Measurements from ENCODE around the gene HLX.

HLX gene, protein sequence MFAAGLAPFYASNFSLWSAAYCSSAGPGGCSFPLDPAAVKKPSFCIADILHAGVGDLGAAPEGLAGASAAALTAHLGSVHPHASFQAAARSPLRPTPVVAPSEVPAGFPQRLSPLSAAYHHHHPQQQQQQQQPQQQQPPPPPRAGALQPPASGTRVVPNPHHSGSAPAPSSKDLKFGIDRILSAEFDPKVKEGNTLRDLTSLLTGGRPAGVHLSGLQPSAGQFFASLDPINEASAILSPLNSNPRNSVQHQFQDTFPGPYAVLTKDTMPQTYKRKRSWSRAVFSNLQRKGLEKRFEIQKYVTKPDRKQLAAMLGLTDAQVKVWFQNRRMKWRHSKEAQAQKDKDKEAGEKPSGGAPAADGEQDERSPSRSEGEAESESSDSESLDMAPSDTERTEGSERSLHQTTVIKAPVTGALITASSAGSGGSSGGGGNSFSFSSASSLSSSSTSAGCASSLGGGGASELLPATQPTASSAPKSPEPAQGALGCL

DNA sequence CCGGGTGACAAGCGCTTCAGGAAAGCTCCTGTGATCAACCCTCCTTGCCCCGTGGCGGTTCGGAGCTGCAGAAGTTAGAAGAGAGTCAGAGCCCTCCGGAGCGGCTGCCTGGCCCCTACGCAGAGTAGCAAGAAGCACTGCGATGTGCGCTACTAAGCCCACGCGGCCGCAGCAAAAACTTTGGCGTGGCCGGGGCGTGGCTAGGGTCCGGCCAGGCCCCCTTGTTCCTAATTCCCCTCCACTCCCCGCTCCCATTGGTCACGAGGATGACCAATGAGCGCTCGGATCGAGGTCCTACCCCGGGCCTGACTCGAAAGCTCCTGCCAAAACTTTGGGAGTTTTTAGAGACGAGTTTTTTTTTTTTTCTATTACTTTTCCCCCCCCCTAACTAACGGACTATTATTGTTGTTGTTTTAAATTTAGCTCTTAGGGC is at the start of gene HLX:
Gene HLX, plus strand, starts transcription at position 368 of the 433 bp plus-strand sequence. CDS start 415 bp downstream, outside the sequence.
- peak; percentile 25 for DNase-seq

DNA sequence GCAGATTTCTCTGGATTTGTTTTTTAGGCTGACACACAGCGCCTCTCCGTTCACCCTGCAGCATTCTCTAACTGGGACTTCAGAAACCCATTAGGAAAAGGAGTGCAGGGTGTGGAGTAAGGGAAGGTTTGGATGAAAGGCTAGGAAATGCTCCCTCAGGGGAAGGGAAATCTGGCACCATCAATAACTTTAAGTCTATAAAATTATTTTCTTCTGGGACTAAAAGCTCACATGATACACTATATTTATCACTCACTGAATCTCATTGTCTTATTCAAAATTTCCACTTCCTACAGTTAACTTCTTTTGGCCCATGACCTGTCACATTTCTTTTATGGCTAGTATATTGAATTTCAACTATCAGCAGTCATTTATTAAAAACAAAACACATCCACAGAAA is 45.8 kb upstream of the HLX start:
- DNase-seq: no peak

DNA sequence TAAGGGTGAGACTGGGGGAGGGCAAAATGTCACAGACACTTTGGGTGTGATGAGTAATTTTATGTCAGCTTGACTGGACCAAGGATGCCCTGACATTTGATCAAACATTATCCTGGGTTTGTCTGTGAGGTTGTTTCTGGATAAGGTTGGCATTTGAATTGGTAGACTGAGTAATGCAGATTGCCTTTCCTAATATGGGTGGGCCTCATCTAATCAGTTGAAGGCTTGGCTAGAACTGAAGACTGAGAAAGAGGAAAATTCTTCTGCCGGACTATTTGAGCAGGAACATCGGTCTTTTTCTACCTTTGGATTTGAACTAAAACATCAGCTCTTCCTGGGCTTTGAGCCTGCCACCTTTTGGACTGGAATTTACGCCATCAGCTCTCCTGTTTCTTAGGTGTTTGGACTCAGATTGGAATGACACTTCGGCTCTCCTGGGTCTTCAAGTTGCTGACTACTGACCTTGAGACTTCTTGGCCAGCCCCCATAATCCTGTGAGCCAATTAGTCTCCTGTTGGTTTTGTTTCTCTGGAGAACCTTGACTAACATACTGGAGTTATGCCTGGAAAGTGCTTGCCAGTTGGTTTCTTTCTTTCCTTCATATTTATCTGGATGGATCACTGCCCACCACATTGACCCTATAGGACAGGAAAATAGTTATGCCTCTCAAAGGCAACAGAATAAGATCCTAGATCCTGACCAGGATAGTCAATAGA is 44.9 kb upstream of the HLX start:
- no peak for DNase-seq

DNA sequence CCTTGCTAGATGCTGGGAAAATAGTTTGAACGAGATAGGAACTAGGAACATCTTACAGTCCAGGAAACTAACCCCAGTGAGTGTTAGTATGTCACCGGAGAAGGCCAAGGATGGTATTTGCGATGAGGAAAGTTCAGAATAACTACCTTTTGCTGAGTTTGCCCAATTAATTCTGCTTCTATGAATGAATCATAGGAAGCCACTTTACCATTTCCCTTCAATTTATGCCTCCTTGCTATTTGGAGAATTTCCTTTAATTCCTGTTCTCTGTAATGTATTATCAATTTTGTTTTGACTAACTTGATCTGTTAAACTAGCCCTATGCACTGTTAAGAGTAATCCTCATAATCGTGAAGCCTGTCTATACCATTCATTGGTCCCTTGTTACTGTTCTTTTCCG is 40.7 kb upstream of the HLX start:
- DNase-seq: no peak

DNA sequence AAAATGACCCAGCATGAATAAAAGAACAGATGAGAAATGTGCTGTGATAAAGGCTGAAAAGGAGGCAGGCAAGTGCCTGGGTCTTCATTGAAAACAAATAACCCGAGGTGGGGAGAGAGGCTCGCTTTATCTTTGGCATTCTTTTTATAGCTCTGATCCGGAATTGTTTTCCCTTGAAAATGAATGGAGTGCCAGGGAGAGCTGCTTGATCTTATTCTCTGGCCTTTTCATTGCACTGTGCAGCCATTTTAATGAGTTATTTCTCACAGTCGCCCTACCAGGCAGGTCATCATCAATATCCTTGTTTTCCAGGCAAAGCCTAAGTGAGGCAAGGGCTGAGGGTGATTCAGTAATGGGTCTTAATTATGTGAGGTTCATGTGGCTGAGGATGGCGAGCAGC is 39.8 kb upstream of the HLX start:
- no peak for DNase-seq

DNA sequence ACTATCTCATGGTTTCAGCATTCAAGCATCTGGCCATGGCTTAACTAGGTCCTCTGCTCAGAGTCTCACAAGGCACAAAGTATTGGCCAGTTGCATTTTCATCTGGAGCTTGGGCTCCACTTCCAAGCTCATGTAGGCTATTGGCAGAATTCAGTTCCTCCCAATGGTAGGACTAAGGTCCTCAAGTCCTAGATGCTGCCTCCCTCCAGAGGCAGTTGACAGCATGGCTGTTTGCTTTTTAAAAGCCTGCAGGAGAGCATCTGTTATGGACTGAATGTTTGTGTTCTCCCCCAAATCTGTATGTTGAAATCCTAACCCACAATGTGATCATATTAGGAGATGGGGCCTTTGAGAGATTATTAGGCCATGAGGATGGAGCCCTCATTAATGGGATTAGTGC is 38.0 kb upstream of the HLX start:
- DNase-seq: no peak

DNA sequence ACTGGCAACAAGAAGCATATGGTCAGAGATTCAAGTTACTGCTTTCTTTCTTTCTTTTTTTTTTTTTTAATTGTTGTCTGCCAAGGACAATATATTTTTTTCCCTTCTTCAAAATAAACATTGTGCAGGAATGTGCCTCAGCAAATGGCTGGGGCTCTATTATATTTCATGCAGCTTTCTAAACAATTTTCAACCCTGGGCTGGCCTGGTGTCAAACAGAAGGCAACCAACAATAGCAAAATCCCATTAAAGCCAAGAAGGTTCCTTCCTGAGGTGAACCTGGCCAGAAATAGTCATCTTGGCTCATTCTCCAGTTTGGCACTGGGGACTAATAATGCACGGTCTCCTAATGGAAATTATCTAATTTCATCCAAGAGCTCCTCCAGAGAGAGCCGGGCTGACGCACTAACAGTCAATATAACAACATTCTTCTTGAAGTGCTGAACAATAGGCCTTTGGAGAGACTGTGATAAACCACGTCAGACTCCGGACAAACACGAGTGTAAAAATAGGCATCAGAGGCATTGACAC is 35.7 kb upstream of the HLX start:
- no peak for DNase-seq

DNA sequence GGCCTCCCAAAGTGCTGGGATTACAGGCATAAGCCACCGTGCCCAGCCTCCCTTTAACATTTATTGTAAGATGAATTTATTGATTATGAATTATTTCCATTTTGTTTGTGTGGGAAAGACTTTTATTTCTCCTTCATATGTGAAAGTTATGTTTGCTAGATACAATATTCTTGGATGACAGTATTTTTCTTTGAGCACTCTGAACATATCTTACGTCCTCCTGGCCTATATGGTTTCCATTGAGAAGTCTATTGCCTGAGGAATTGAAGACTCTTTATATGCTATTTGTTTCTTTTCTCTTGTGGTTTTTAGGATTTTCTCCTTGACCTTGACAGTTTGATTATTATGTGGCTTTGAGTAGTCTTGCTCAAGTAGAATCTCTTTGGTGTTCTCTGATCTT is 26.8 kb upstream of the HLX start:
- DNase-seq: no peak

DNA sequence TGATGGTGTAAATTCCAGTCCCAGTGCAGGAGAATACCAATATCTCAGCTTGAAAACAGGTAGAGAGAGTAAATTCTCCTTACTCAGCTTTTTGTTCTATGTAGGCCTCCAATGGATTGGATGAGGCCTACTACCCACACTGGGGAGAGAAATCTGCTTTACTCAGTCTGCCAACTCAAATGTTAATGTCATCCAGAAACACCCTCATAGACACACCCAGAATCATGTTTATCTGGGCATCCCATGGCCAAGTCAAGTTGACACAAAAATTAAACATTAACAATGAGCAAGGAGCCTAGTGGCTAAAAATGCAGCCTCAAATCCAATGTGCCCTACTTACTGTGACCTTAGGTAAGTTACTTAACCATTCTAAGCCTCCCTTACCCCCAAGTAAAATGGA is 6.9 kb upstream of the HLX start:
- DNase-seq: no peak

DNA sequence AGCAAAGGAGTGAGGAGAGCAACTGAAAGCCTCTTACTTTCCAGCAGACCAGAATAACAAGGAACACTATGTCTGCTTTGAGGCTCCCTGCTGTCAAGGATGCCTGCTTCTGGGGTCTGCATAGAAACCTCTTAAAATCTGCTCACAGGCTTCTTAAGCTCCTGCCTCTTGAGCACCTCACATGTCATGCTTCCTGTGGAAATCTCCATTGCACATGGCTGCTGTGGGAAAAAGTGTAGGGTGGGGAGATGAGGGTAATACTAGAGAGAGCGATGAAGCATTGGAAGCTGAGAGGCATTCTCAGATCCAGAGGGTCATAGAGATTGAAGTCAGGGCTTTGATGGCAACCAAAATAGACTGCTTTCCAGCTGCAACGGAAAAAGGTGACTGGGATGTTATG is 6.2 kb upstream of the HLX start:
- DNase-seq: no peak

DNA sequence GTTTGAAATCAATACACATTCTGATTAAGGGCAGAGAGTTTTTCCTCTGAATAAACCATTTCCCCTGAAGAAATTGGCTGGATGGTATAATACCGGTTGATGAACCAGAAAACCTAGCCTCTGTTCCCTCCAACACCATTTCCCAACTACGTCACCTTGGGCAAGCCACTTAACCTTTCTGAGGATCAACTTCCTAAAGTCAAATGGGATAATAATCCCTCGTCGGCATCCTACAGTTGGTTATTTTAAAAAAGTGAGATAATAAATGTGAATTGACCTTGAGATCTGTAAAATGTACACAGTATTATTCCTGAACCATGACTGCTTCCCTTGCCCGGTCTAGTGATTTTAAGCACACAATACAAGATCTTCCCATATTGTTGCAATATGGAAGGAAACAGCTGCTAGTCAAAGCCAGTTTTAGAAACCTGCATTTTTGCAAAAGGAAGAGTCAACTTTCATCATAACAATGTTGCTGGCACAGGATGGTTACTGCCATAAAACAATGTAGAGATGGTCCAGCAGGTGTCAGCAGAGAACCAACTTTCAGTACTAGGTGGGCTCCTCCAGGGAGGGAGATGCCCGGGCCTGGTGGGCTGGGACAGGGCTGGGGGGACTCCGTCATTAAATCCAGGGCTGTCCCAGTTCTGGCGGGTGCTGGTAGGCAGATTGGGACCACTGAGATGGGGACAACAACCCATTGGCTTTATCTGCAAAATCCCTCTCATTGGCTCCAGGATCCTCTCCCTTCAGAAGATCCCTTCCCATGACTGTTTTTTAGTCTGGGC is 5.2 kb upstream of the HLX start:
- no peak for DNase-seq

DNA sequence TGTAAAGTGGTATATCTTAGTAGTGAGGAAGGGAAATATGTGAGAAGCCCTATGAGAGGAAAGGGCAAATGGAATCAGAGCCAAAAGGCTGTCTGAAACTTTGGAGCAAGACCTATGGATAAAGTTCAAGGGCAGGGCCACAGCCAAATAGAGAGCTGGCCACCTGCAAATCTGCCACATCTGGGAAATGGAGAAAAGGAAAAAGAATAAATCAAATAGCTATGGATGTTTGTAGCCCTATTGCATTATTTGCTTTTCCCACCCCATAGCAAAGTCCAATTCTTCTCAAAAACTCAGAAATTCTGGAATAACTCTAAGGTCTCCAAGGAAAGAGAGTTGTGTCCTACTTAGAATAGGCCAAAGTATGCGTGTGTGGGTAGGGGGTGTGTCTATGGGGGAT is 4.0 kb upstream of the HLX start:
- no peak for DNase-seq

DNA sequence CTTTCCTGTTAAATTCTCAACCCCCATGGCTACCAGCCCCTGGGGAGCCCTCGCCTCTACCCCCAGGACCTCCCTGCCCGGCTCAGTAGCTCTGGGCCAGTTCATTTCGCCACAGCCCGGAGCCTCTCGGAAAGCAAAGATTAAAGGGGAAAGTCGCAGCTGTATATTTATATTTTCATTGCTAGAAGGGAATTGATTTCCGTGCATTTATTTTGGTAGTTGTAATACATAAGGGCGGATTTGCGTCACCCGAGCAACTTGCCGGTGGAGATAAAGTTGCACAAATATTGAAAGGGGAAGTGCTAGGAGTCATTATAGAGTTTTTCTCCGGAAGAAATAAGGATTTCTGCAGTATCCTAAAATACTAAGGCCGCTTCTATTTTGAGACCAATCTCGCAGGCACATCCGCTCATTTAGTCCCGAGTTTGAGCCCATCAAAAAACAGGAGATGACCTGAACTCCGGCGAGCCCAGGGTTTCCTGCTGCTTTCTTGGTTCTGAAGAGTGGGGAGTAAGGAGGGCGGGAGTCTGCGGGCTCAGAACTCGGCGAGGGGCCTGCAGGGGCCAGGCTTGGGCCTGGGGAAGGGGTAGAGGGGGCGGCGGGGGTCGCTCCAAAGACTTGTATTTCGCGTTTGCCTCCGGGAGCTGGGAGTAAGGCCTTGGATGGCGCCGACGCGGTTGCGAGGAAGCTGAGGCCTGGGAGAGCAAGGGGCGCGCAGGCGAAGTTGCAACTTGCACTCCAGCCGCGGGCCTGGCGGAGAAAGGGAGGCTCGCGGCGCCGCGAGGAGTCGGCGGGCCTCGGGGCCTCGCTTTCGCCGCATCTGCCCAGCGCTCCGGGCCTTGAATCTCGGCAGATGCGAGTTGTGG is 2.5 kb upstream of the HLX start:
- DNase-seq: no peak

DNA sequence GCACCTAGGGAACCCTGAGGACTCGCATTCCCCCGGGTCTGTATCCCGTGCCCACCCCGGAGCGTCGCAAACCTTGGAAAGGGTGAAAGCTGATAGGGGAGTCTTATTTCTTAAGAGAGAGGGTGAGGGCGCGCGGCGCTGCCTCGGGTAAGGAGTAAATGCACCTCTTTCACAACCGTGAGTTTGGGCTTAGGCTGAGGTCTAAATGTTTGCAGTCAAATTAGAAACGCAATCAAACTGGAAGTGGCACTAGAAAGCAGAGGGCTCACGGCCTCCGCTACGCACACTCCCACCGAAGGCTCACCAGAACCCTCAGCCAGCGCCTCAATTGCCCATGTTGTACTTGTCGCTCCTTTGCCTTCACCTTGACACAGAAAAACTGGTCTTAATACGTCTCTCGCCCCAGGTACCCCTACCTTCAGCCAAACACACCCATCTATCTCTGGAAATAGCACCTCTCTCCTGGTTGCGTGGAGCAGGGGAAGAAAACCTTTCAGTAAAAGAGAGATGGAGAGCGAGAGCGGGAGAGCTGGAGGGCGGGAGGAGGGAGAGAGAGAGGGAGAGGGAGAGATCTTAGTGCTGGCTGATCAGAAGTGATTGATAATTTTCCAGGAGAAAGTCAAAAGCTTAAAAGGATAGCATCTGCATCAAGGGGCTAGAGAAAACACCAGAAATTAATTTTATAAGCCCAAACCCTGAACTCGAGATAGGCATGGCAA is 1.7 kb upstream of the HLX start:
- no peak for DNase-seq

DNA sequence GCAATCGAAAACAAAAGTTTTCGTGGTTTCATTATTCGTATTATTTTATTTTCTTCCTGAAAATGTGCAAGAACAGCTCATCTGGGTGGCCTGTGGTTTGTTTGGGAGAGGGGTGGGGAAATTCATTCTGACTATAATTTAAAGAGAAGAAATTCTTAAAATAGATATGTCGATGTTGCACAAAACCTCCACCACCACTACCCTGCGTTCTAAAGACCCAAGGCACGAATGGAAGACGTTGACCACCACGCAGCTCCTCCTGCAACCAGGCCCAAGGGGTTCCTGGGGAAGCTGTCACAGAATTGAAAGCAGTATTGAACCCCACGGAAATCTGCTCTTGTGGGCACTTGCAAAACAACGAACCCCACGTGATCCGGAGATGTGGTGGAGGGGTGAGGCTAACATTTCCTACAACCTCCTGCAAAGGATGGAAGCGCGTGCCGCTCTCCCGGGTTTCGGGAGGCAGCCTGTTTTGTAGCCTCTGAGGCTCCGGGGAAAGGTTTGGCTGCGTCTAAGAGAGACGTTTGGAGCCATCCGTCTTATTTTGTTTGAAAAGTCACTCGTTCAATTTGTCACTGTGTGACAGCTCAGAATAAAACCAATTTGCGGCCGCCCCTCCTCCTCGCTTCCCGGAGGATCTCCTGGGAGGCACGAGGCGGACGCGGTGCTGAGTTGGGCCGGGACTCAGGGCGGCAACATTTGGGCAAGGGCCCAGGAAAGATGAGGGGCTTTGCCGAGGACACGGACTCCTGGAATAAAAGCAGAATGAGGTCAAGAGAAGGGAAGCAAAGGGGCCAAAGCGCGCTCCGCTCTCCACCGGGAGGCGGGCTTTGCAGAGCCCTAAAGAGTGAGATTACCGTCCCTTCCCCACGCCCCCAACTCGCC is 810 bp upstream of the HLX start:
- peak; percentile 4 for DNase-seq

DNA sequence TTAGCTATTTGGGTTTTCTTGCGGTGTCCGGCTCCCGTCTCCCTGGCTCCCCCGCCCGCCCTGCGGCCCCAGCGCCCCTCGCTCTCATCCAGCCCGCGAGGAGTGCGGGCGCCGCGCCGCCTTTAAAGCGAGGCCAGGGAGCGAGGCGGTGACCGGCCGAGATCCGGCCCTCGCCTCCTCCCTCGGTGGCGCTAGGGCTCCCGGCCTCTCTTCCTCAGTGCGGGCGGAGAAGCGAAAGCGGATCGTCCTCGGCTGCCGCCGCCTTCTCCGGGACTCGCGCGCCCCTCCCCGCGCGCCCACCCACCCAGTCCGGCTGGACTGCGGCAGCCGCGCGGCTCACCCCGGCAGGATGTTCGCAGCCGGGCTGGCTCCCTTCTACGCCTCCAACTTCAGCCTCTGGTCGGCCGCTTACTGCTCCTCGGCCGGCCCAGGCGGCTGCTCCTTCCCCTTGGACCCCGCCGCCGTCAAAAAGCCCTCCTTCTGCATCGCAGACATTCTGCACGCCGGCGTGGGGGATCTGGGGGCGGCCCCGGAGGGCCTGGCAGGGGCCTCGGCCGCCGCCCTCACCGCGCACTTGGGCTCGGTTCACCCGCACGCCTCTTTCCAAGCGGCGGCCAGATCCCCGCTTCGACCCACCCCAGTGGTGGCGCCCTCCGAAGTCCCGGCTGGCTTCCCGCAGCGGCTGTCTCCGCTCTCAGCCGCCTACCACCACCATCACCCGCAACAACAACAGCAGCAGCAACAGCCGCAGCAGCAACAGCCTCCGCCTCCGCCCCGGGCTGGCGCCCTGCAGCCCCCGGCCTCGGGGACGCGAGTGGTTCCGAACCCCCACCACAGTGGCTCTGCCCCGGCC is 492 bp downstream of the HLX start:
- no peak for DNase-seq

DNA sequence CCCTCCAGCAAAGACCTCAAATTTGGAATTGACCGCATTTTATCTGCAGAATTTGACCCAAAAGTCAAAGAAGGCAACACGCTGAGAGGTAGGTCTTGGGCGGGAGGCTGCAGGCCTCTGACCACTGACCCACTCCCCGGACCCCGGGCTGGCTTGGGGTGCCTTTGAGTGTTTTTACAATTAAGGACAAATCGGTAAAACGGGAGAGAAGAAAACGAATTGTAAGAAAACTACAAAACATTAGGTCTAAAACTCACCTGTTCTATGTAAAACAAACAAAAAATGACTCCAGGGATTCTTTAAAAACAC is 1.1 kb downstream of the HLX start:
- no peak for DNase-seq

DNA sequence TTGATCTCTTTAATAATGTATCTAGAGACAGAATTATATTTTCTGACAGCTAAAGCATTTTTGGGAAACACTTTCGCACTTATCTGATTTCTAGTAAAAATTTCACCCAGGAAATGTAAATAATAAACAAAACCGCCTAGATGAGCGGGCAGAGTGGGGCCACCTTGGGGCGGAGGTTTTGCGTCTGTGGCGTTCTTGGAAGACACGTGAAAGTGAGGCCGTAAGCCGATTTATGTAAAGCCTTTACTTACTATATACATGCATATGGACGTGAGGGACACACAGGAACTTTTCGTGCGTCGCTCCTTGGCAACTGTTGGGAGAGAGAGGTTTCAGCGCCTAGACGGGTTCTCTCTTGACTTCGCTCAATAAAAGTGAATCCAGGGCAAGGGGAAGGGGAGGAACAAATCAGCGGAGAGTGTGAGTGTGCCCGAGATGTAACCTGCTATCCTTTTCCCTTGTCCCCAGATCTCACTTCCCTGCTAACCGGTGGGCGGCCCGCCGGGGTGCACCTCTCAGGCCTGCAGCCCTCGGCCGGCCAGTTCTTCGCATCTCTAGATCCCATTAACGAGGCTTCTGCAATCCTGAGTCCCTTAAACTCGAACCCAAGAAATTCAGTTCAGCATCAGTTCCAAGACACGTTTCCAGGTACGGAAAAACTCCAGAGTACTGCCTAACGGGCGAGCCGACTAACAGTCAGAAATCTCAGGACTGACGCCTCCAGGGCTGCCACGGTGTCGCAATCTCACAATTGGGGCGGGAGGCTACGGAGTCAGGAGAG is 1.7 kb downstream of the HLX start:
- DNase-seq: peak; percentile 24
